Measurements from ENCODE around the gene ZNF280B. TPM values are rescaled to one million over a fixed set of nuclear protein-coding genes. Genes with fewer than 3 reads are reported as not detected.

Gene ZNF280B
- total and polyA plus RNA-seq, 4 donors: 0.21 to 0.29 TPM; not detected in 2

GRCh38 chr22:22458896-22459588 lies 49.5 kb downstream of the ZNF280B start:
- H3K36me3 ChIP-seq (ENCODE audit: control insufficient read depth in 1 of 2, insufficient read depth in 2 of 2, low read length in 1 of 2): no peaks in the 10 kb centered on the region
- intact Hi-C loops (cut with DNase I): no loop called here
- H3K27ac ChIP-seq (ENCODE audit: low read depth in 1 of 2, low read length in 2 of 2): no peak overlapping the region
- no peak overlapping the region for H3K4me3 ChIP-seq (ENCODE audit: low read length in 2 of 2)
- ATAC-seq (ENCODE audit: low FRiP score): no peak
- no peaks in the 10 kb centered on the region for H3K4me1 ChIP-seq (ENCODE audit: control insufficient read depth in 1 of 2, insufficient read depth in 2 of 2, low read length in 2 of 2)
- 83 to 84% methylated on average over 6 of the region's 6 CpGs for WGBS, 2 donors
- DNase-seq: no peak
- H3K9me3 ChIP-seq (ENCODE audit: control insufficient read depth, low read length): peaks cover 15% of the 10 kb centered on the region
- H3K27me3 ChIP-seq (ENCODE audit: control insufficient read depth in 1 of 2, insufficient read depth in 2 of 2, low read length in 1 of 2): no peaks in the 10 kb centered on the region

DNA sequence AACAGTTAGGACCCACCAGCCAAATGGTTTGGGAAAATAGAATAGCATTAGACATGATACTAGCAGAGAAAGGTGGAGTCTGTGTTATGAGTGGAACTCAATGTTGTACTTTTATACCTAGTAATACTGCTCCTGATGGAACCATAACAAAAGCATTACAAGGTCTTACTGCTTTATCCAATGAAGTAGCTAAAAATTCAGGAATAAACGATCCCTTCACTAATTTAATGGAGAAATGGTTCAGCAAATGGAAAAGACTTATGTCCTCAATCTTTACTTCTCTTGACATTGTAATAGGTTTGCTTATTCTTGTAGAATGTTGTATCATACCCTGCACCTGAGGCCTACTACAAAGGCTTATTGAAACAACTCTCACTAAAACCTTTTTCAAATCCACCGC lies 50.2 kb downstream of the ZNF280B start:
- H3K36me3 ChIP-seq (ENCODE audit: control insufficient read depth in 1 of 2, insufficient read depth in 2 of 2, low read length in 1 of 2): no peaks in the 10 kb centered on the region
- no peaks in the 10 kb centered on the region for H3K4me1 ChIP-seq (ENCODE audit: control insufficient read depth in 1 of 2, insufficient read depth in 2 of 2, low read length in 2 of 2)
- ATAC-seq (ENCODE audit: low FRiP score) (no peak), DNase-seq (no peak)
- WGBS, 2 donors: 69 to 79% methylated on average over 2 of the region's 2 CpGs
- intact Hi-C loops (cut with DNase I): no loop called here
- H3K9me3 ChIP-seq (ENCODE audit: control insufficient read depth, low read length): peaks cover 15% of the 10 kb centered on the region
- no peaks in the 10 kb centered on the region for H3K27me3 ChIP-seq (ENCODE audit: control insufficient read depth in 1 of 2, insufficient read depth in 2 of 2, low read length in 1 of 2)
- H3K27ac ChIP-seq (ENCODE audit: low read depth in 1 of 2, low read length in 2 of 2): no peak overlapping the region
- H3K4me3 ChIP-seq (ENCODE audit: low read length in 2 of 2): no peak overlapping the region

GRCh38 chr22:22454997-22455396 lies 53.5 kb downstream of the ZNF280B start:
- Histone ChIP-seq H3K9me3 (ENCODE audit: control insufficient read depth, low read length) (peaks cover 17% of the 10 kb centered on the region), H3K27me3 (ENCODE audit: control insufficient read depth in 1 of 2, insufficient read depth in 2 of 2, low read length in 1 of 2) (no peaks in the 10 kb centered on the region), H3K36me3 (ENCODE audit: control insufficient read depth in 1 of 2, insufficient read depth in 2 of 2, low read length in 1 of 2) (no peaks in the 10 kb centered on the region), H3K4me3 (ENCODE audit: low read length in 2 of 2) (no peak overlapping the region), H3K4me1 (ENCODE audit: control insufficient read depth in 1 of 2, insufficient read depth in 2 of 2, low read length in 2 of 2) (no peaks in the 10 kb centered on the region), H3K27ac (ENCODE audit: low read depth in 1 of 2, low read length in 2 of 2) (no peak overlapping the region)
- no peak for ATAC-seq (ENCODE audit: low FRiP score)
- 50 to 53% methylated on average over 3 of the region's 3 CpGs for WGBS, 2 donors
- no peak for DNase-seq
- intact Hi-C loops (cut with DNase I): no loop called here

- ATAC-seq (ENCODE audit: low FRiP score): no peak
- intact Hi-C loops (cut with DNase I): no loop called here
Measured at GRCh38 chr22:22452996-22453686, 55.4 kb downstream of the ZNF280B start.

DNA sequence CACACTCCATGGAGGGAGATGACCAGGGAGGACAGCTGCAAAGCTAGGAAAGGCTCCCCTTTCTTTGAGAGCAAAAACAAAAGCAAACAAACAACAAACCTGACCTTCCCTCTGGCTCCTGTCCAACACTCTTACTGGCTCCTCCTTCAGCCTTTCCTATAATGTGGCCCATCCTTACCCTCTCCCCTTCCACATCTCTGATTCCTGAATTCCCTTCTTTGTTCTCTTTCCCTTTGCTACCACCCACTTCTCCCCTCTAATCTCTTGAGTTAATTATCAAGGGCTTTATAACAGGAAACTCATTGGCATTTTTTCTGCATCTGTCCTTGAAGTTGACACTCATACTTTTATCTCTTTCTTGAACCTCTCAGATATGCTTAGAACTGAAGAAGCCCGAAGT lies 56.3 kb downstream of the ZNF280B start:
- Histone ChIP-seq H3K4me3 (ENCODE audit: low read length in 2 of 2) (no peak overlapping the region), H3K27me3 (ENCODE audit: control insufficient read depth in 1 of 2, insufficient read depth in 2 of 2, low read length in 1 of 2) (no peaks in the 10 kb centered on the region), H3K27ac (ENCODE audit: low read depth in 1 of 2, low read length in 2 of 2) (no peak overlapping the region), H3K9me3 (ENCODE audit: control insufficient read depth, low read length) (peaks cover 7% of the 10 kb centered on the region), H3K36me3 (ENCODE audit: control insufficient read depth in 1 of 2, insufficient read depth in 2 of 2, low read length in 1 of 2) (no peaks in the 10 kb centered on the region), H3K4me1 (ENCODE audit: control insufficient read depth in 1 of 2, insufficient read depth in 2 of 2, low read length in 2 of 2) (no peaks in the 10 kb centered on the region)
- DNase-seq (no peak), ATAC-seq (ENCODE audit: low FRiP score) (no peak)
- intact Hi-C loops (cut with DNase I): no loop called here
- 84 to 97% methylated on average over 1 of the region's 1 CpG for WGBS, 2 donors

More at GRCh38 chr22:22452996-22453686, 55.4 kb downstream of the ZNF280B start:
- WGBS, 2 donors: 71 to 76% methylated on average over 6 of the region's 6 CpGs
- Histone ChIP-seq H3K4me1 (ENCODE audit: control insufficient read depth in 1 of 2, insufficient read depth in 2 of 2, low read length in 2 of 2) (no peaks in the 10 kb centered on the region), H3K4me3 (ENCODE audit: low read length in 2 of 2) (no peak overlapping the region), H3K36me3 (ENCODE audit: control insufficient read depth in 1 of 2, insufficient read depth in 2 of 2, low read length in 1 of 2) (no peaks in the 10 kb centered on the region), H3K9me3 (ENCODE audit: control insufficient read depth, low read length) (peaks cover 7% of the 10 kb centered on the region), H3K27me3 (ENCODE audit: control insufficient read depth in 1 of 2, insufficient read depth in 2 of 2, low read length in 1 of 2) (no peaks in the 10 kb centered on the region), H3K27ac (ENCODE audit: low read depth in 1 of 2, low read length in 2 of 2) (no peak overlapping the region)
- no peak for DNase-seq

DNA sequence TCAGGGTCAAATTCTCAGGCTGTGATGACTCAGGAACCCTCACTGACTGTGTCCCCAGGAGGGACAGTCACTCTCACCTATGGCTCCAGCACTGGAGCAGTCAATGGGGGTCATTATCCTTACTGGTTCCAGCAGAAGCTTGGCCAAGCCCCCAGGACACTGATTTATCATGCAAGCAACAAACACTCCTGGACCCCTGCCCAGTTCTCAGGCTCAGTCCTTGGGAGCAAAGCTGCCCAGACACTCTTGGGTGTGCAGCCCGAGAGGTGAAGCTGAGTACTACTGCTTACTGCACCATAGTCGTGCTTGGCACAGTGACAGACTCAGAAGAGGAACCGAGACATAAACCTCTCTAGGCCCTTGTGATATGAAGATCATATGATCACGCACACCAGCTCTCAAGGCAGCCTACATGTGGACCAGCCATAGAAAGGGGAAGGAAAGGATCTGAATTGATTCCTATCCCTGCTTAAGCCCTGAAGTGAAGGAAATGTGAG lies 58.2 kb downstream of the ZNF280B start:
- peak in 1 of 2 donors; percentile 70 for DNase-seq
- Histone ChIP-seq H3K36me3 (ENCODE audit: control insufficient read depth in 1 of 2, insufficient read depth in 2 of 2, low read length in 1 of 2) (no peaks in the 10 kb centered on the region), H3K9me3 (ENCODE audit: control insufficient read depth, low read length) (peaks cover 7% of the 10 kb centered on the region), H3K27ac (ENCODE audit: low read depth in 1 of 2, low read length in 2 of 2) (no peak overlapping the region), H3K27me3 (ENCODE audit: control insufficient read depth in 1 of 2, insufficient read depth in 2 of 2, low read length in 1 of 2) (no peaks in the 10 kb centered on the region), H3K4me1 (ENCODE audit: control insufficient read depth in 1 of 2, insufficient read depth in 2 of 2, low read length in 2 of 2) (no peaks in the 10 kb centered on the region), H3K4me3 (ENCODE audit: low read length in 2 of 2) (no peak overlapping the region)
- 36 to 41% methylated on average over 4 of the region's 4 CpGs for WGBS, 2 donors
- no peak for ATAC-seq (ENCODE audit: low FRiP score)
- intact Hi-C loops (cut with DNase I): no loop called here

- H3K27me3 ChIP-seq (ENCODE audit: control insufficient read depth in 1 of 2, insufficient read depth in 2 of 2, low read length in 1 of 2): no peaks in the 10 kb centered on the region
- no peaks in the 10 kb centered on the region for H3K36me3 ChIP-seq (ENCODE audit: control insufficient read depth in 1 of 2, insufficient read depth in 2 of 2, low read length in 1 of 2)
- ATAC-seq (ENCODE audit: low FRiP score) (no peak), DNase-seq (no peak)
- no peaks in the 10 kb centered on the region for H3K4me1 ChIP-seq (ENCODE audit: control insufficient read depth in 1 of 2, insufficient read depth in 2 of 2, low read length in 2 of 2)
- WGBS, 2 donors: 71 to 83% methylated on average over 1 of the region's 1 CpG
- H3K9me3 ChIP-seq (ENCODE audit: control insufficient read depth, low read length): peaks cover 7% of the 10 kb centered on the region
- intact Hi-C loops (cut with DNase I): no loop called here
- H3K27ac ChIP-seq (ENCODE audit: low read depth in 1 of 2, low read length in 2 of 2): no peak overlapping the region
- H3K4me3 ChIP-seq (ENCODE audit: low read length in 2 of 2): no peak overlapping the region
Measured at GRCh38 chr22:22449819-22450218, 58.7 kb downstream of the ZNF280B start.

DNA sequence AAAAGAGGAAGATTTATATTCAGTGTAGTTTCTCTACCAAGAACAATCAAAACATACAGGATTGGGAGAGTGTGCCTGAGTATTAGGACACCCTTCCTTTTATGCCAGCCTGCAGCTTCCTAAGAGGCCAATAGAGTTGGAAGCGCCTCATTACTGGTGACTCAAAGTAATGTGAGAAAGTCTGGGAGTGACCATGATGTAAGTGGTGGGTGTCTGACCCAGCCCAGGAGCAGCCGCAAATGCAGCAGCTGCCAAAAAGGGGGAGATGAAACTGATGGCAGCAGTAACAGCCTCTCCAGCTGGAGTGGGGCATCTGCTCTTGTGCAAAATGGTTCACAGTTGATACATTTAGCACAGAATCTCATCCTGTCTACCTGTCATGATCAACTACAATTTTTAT lies 62.0 kb downstream of the ZNF280B start:
- DNase-seq: no peak
- intact Hi-C loops (cut with DNase I): no loop called here
- Histone ChIP-seq H3K9me3 (ENCODE audit: control insufficient read depth, low read length) (no peaks in the 10 kb centered on the region), H3K36me3 (ENCODE audit: control insufficient read depth in 1 of 2, insufficient read depth in 2 of 2, low read length in 1 of 2) (no peaks in the 10 kb centered on the region), H3K27ac (ENCODE audit: low read depth in 1 of 2, low read length in 2 of 2) (no peak overlapping the region), H3K27me3 (ENCODE audit: control insufficient read depth in 1 of 2, insufficient read depth in 2 of 2, low read length in 1 of 2) (no peaks in the 10 kb centered on the region), H3K4me1 (ENCODE audit: control insufficient read depth in 1 of 2, insufficient read depth in 2 of 2, low read length in 2 of 2) (no peaks in the 10 kb centered on the region), H3K4me3 (ENCODE audit: low read length in 2 of 2) (no peak overlapping the region)
- ATAC-seq (ENCODE audit: low FRiP score): no peak
- WGBS, 2 donors: 31 to 35% methylated on average over 2 of the region's 2 CpGs
